Right ventricle myocardium superior (tissue), 1 donor: ENCODE data around the gene C8G. TPM values are rescaled to one million over a fixed set of nuclear protein-coding genes. Genes with fewer than 3 reads are reported as not detected.
A peak's percentile ranks its signal among the peaks of the same experiment; 100 is the strongest.

ENCODE experiments used
- ATAC-seq: fragments of 200-7000 bp; cut with Tn5 transposase; one replicate; pipeline ENCODE4 v1.9.1; 2020; ENCODE audit warnings: mild to moderate bottlenecking; ENCODE audit not compliant: poor library complexity
- DNase-seq: peaks from one replicate; pipeline ENCODE4 v3.0.0-alpha.2; 2020
- intact Hi-C: fragments of 100-400 bp; cut with DNase I; formaldehyde crosslinking; loops from one replicate; pipeline ENCODE4 v1.11.2; 2022
- total RNA-seq: library from RNA; stranded (reverse); fragmentation: NEBNext Ultra II Directional; extraction: Animal tissue kit (Norgen Biotek cat#: 25700); gene quantifications from one replicate; pipeline ENCODE4 v1.2.1, GENCODE V29; 2021
- donor health status: DM: no; HTN: yes; CAD: no; lungs with severe emphysema.

Gene C8G
- total RNA-seq, 1 donor from 2014 or later, result 1.1 TPM

GRCh38 chr9:136937186-136938001 lies 7.6 kb upstream of the C8G start:
- ATAC-seq, result no peak
- DNase-seq, result no peak
- intact Hi-C loops, result no loop called here

GRCh38 chr9:136939431-136939995 lies 5.5 kb upstream of the C8G start:
- peak; percentile 41 for DNase-seq
- ATAC-seq, result no peak
- intact Hi-C loops, result no loop called here

- ATAC-seq, result peak; percentile 71
- DNase-seq, result peak; percentile 84
- intact Hi-C loops, result loop anchor here (5.0 kb wide), 1 partner anchor 93 kb away; the partner anchor contains the start of gene PHPT1
Observed at GRCh38 chr9:136939996-136940525, 5.0 kb upstream of the C8G start.

GRCh38 chr9:136940526-136941230 lies 4.4 kb upstream of the C8G start:
- ATAC-seq, result no peak
- peak; percentile 37 for DNase-seq
- intact Hi-C loops, result loop anchor here (5.0 kb wide), 1 partner anchor 93 kb away; the partner anchor contains the start of gene PHPT1

- DNase-seq (peak; percentile 54), ATAC-seq (no peak)
- intact Hi-C loops, result loop anchor here (5.0 kb wide), 1 partner anchor 94 kb away; the partner anchor contains the start of gene PHPT1
Observed at GRCh38 chr9:136941231-136942111, 3.6 kb upstream of the C8G start.

- DNase-seq, result peak; percentile 43
- intact Hi-C loops, result loop anchor here (5.0 kb wide), 1 partner anchor 95 kb away; the partner anchor contains the start of gene PHPT1
- ATAC-seq, result no peak
Observed at GRCh38 chr9:136942112-136942880, 2.7 kb upstream of the C8G start.

GRCh38 chr9:136942881-136943230 lies 2.2 kb upstream of the C8G start:
- DNase-seq (peak; percentile 47), ATAC-seq (no peak)
- intact Hi-C loops, result loop anchor here (5.0 kb wide), 1 partner anchor 96 kb away; the partner anchor contains the start of gene PHPT1

GRCh38 chr9:136943291-136944211 lies 1.5 kb upstream of the C8G start:
- no peak for DNase-seq
- ATAC-seq, result no peak
- intact Hi-C loops, result loop anchor here (5.0 kb wide), 1 partner anchor 96 kb away; the partner anchor contains the start of gene PHPT1

GRCh38 chr9:136944212-136944518 lies 878 bp upstream of the C8G start:
- DNase-seq (no peak), ATAC-seq (peak; percentile 20)
- intact Hi-C loops, result loop anchor here (5.0 kb wide), 1 partner anchor 97 kb away; the partner anchor contains the start of gene PHPT1

- ATAC-seq (no peak), DNase-seq (peak; percentile 45)
- intact Hi-C loops, result loop anchor here (2.0 kb wide), 1 partner anchor 89 kb away; no protein-coding TSS in a partner anchor
Observed at GRCh38 chr9:136945333-136946227, 537 bp downstream of the C8G start.

- DNase-seq (peak; percentile 45), ATAC-seq (no peak)
- intact Hi-C loops, result loop anchor here (2.0 kb wide), 1 partner anchor 88 kb away; no protein-coding TSS in a partner anchor
Observed at GRCh38 chr9:136946228-136947027, 1.4 kb downstream of the C8G start.

- no peak for ATAC-seq
- intact Hi-C loops, result loop anchor here (2.0 kb wide), 1 partner anchor 88 kb away; no protein-coding TSS in a partner anchor
- peak; percentile 40 for DNase-seq
Observed at GRCh38 chr9:136947028-136947891, 2.2 kb downstream of the C8G start.

- peak; percentile 84 for DNase-seq
- peak; percentile 13 for ATAC-seq
- intact Hi-C loops, result loop anchor here (2.0 kb wide), 2 partner anchors 29 to 87 kb away; partner anchors contain the start of gene PTGDS
Observed at GRCh38 chr9:136947955-136948510, 3.0 kb downstream of the C8G start.
